PFSK-1 (cell line): ENCODE results near the gene RAB13.

ENCODE experiments used
- FOXP2 ChIP-seq: optimal IDR thresholded peaks from 2 replicates; pipeline ENCODE3; 2011; ENCODE audit warnings: borderline replicate concordance, control low read depth, inconsistent platforms; ENCODE audit not compliant: insufficient read depth; ENCODE audit errors: extremely low read length, extremely low read depth
- POLR2AphosphoS5 ChIP-seq: IDR thresholded peaks from 2 replicates; pipeline ENCODE4 v1.6.1; 2012; ENCODE audit warnings: low read depth, mild to moderate bottlenecking, control low read depth, low read length, moderate library complexity
- REST ChIP-seq, 2 experiments: IDR thresholded peaks; 2 replicates each; pipeline versions ENCODE4 v1.6.1 to v1.8.0; 2011 to 2012; ENCODE audit warnings: low read depth in 2 of 2, low read length in 2 of 2, control low read depth in 1 of 2, inconsistent platforms in 1 of 2, mild to moderate bottlenecking in 1 of 2, moderate library complexity in 1 of 2; ENCODE audit not compliant: insufficient read depth in 1 of 2
- TAF1 ChIP-seq: IDR thresholded peaks from 2 replicates; pipeline ENCODE4 v1.6.1; 2012; ENCODE audit warnings: low read length, control low read depth, borderline replicate concordance; ENCODE audit not compliant: insufficient read depth

GRCh38 chr1:153968408-153968807, 17.7 kb downstream of the RAB13 start:
- no peak for TF ChIP-seq POLR2AphosphoS5
- no peak for TF ChIP-seq TAF1
- TF ChIP-seq REST (IDR thresholded peaks at IDR 0.05; ENCODE audit: insufficient read depth in 1 of 2, low read depth in 2 of 2, low read length in 2 of 2) = no peak
- no peak for TF ChIP-seq FOXP2
